DMS153 treated with DMSO at 0.1 percent for 48 hours (cell line): Measurements from ENCODE around the gene ZFAND6.
"Not testable (repeated sequence)": the region's sequence is repeated elsewhere in the genome, so short reads cannot be mapped to it uniquely, and the experiment has no call there.

Source experiments
- DNase-seq: peaks from one replicate; lab custom pipeline; 2025; ENCODE audit not compliant: unreplicated experiment; lab: John Stamatoyannopoulos, UW

Gene ZFAND6

DNA sequence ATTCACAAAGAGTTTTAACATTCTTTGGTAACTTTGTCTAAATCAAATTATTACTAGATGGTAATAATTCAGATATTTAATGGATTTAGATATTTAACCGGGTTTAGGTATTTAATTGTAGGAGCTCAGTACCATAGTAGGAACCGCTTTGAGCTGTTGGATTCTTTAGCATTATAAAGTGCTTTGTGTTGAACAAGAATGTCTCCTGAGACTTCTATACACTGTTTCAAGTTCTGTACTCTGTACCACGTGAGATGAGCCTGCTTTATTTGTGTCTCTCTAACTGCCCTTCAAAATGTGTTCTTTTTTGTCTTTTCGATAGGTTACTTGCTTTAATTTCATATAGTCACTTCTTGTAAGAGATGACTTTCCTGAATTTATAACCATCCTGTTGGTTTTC is 36.0 kb downstream of the ZFAND6 start:
- DNase-seq = no peak

DNA sequence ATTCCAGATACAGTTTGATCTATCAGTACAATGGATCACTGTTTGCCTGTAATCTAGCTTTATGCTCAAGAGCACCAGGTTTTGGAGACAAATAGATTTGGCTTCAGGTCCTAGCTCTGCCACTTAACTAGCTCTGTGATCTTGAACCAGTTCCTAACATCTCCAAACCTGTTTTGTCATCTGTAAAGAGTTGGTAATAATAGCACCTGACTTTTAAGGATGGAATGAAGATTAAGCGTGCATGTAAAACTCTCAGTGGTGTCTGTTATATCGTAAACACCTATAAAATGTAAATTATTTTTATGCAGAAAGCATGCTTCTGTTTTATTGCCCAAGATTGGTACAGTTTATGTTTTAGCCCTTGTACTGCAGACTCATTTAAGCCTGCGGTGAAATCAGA is 36.5 kb downstream of the ZFAND6 start:
- DNase-seq = no peak

DNA sequence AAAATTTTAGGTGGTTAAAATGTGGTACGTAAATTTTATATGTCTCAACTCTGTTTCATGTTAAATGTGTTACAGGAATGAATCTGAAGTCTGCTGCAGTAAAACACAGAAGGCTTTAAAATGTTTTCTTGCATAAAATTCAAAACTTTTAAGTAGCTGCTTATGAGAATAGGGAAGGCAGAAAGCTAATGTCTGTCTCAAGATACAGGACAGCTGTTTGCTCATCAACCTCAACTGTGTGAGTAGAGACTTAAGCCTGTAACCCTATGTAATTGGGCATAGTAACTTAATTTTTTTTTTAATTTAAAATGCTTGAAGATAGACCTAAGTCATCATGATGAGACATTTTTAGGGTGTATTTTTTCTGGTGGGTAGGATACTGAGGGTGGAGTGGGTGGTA is 38.9 kb downstream of the ZFAND6 start:
- no peak for DNase-seq

DNA sequence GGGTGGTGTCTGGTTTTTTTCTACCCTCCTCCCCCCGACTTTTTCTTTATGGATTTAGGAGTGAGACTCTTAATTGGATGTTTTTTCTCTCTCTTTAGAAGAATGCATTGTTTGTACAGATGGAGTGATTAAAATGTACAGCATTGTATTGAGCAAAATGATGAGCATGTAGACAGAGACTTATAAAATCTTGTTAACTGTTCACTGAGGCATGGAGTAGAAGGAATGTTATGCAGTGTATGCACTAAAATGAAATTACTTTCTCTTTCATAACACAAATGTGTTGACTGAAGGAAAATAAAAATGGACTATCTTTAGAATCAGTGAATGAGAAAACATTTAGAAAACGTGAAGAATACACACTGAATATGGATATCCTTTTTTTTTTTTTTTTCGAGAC is 39.8 kb downstream of the ZFAND6 start:
- DNase-seq = no peak

DNA sequence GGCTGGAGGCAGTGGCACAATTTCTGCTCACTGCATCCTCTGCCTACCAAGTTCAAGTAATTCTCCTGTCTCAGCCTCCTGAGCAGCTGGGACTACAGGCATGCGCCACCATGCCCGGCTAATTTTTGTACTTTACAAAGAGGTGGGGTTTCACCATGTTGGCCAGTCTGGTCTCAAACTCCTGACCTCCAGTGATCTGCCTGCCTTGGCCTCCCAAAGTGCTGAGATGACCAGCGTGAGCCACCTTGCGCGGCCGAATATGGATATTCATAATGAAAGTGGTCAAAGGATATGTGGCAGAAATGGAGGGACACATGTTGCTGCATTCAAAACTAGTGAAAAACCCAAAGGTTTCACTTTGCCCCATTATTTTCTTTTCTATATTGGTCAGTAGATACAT is 40.2 kb downstream of the ZFAND6 start:
- DNase-seq = not testable (repeated sequence)

DNA sequence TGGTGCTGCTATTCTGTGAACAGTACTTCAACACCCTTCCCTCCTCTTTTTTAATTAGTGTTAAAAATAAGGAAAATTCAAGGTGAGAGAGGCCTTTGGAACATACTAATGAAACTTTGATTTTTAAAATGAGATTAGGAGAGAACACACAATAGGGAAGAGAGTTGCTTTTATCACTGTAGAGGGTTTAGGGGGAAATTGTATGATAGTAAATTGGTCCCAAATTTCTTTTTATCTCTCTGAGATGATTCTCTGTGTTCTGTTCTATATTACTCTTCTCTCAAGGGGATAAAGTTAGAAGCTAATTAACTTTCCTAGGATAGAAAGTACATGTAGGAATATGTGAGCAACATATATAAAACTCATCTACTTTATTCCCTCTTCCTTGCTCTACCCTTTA is 40.8 kb downstream of the ZFAND6 start:
- DNase-seq = no peak

DNA sequence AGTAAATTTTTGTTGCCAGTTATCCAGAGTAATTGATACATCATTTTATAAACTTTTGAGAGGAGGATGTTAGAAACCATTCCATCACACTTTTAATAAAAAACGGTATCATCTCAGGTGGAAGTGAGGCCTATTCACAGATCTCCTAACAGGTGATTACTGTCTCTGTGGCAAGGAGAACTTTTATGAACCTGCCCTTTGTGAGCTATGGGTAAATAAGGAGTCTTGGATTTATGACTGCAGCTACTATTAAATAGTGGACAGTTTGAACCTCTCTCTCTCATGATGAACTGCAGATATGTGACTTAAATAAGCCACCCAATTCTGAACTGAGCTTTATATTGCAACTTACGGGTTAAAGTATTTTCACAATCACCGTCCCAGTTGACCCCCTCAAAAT is 45.7 kb downstream of the ZFAND6 start:
- no peak for DNase-seq

DNA sequence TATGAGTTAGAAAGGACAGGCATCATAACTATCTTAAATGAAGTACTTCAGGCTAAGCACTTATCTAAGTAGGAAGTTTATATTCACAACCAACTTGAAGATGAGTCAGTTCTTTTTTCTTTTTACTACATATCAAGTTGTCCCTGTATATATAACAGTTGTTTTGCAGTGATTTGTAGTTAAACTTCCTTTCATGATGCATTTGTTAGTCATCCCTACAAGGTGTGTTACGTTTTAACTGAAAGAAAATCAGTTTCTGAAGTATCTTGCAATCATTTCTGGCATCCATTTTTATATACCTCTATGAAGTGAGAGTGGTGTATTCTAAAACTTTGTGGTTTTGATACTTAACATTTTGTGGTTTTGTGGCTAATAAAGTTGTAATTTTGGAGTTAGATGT is 46.1 kb downstream of the ZFAND6 start:
- no peak for DNase-seq

DNA sequence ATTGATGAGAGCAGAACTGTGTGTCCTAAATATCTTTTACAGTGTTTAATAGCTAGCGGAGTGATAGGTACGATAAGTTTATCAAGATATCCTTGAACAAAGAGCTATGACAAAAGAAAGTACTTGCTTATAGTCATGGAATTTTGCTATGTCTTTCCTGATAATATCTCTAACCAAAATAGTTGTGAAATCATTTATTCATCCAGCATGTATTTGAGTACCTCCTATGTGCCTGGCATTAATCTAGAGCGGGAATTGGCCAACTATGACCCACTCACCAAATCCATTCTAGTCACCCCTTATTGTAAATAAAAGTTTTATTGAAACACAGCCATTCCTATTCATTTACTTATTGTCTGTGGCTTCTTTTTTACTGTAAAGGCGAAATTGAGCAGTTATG is 46.6 kb downstream of the ZFAND6 start:
- no peak for DNase-seq

DNA sequence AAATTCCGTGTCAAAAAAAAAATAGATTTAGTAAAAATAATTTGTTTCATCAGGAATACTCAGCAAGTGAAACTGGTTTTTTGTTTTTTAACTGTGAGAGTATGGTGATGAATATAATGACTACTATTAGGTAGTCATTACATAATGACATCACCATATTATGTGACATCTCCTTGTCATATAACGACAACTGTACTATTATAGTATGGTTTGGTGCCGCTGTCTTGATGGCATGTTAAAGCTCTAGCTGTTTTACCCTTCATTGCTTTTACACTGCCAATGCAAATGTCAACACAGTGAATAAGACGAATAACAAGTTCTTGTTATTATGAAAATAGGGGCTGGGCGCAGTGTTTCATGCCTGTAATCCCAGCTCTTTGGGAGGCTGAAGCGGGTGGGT is 47.7 kb downstream of the ZFAND6 start:
- DNase-seq = no peak

DNA sequence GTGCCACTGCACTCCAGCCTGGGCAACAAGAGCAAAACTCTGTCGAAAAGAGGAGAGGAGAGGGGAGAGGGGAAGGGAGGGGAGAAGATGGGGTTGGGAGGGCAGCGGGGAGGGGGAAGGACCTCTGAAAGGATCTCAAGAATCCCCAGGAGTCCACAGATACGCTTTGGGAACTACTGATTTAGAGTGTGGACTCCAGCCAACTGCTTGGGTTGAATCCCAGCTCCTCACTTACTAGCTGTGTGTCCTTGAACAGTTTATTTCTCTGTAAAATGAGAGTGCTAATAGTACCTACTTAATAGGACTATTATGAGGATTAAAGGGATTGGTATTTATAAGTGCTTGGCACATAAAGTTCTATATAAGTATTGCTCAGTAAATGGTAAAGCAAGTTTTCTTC is 48.3 kb downstream of the ZFAND6 start:
- DNase-seq = no peak

DNA sequence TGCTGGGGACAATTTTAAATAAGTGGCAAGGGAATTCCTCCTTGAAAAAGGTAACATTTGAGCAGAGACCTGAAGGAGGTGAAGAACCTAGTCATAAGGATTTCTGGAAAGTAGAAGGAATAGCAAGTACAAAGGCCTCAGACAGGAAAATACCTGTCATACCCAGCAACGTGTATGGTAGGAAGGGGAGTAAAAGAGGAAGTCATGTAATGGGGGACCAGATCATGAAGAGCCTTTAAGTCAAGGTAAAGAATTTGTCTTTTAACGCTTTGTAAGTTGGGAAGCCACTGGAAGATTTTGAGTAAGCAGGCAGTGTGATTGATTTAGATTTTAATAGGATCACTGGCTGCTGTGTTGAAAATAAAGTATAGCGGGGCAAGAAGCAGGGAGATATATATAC is 49.9 kb downstream of the ZFAND6 start:
- DNase-seq = no peak

DNA sequence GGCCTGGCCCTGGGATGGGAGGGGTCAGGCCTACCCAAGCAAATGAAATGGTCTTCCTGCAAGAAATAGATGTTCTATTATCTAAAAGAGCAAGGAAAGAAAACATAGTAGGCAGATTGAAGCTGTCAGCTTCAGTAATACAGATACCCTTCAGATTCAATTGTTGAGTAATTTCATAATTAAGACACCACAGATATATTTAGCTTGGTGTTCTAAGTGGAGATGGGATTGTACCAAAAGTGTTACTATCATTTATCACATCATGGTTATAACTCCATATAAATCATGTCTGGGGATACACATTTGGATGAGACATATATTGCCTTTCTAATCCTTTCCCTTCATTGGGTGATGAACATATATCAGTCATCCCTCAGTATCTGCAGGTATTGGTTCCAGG is 51.4 kb downstream of the ZFAND6 start:
- DNase-seq = no peak

DNA sequence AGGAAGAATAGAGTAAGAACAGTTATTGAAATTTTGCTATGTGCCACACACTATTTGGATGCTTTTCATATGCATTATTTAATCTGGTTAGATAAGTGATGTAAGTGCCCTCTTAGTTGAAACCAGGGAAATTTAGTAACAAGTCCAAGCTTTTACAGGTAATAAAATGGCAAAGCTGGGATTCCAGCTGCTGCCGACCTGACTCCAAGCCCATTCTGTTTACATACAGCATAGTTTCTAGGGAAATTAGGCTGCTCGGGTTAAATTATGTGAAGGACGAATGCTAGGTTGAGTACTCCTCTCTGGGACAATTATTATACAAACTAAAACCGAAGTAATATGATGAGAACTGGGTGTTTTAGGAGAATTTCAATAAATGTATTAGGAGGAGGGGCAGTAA is 54.6 kb downstream of the ZFAND6 start:
- DNase-seq = no peak

DNA sequence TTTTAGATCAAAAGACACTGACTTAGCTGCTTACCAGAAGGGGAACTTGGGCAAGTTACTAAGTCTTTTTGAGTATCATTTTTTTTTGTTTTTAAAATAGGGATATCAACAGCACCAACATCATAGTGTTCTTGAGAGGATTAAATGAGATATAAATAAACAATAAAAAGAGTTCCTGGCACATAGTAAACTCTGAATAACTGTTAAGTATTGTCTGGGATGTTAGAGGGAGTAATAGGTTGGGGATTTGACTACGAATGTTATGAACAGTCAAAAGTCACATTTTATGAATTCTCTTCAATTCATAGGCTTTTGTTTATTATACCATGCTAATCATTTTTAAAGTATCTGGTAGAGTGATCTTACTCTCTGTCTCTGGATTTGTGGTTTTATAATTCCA is 55.5 kb downstream of the ZFAND6 start:
- DNase-seq = no peak

DNA sequence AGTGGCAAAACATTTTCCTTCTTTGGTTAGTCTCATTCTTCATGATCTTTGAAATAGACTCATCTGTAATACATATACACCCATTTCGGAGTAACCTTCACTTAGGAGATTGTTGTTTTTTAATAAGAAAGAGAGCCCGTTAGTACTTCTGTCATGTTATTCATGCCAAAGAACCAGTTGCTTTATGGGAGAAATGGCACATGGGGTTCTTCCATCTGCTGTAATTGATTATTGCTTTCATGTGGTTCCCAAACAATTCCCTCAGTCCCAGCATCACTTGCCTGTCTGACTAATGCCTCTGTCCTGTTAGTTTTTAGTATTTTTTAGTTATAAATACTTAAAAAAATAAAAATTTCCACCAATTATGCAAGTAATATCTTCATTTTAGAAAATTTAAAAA is 59.5 kb downstream of the ZFAND6 start:
- no peak for DNase-seq

DNA sequence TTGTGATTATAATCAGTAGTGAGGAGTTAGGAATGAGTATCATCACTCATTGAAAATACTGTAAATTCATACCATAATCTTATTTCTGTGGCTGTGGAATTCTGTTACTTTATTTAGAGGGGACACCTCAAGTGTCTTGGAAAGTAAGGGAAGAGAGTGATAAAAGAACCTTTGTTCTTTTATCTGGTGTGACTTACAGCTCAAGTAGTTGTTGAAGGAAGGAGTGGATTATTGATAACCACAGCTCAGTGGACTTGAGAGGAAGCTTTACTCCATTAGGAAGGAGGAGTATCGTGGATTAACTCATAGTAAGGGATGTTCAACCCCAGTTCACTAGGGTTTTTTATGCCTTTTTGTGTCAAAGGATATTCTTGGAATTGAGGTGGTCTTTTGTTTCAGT is 61.2 kb downstream of the ZFAND6 start:
- DNase-seq = no peak

DNA sequence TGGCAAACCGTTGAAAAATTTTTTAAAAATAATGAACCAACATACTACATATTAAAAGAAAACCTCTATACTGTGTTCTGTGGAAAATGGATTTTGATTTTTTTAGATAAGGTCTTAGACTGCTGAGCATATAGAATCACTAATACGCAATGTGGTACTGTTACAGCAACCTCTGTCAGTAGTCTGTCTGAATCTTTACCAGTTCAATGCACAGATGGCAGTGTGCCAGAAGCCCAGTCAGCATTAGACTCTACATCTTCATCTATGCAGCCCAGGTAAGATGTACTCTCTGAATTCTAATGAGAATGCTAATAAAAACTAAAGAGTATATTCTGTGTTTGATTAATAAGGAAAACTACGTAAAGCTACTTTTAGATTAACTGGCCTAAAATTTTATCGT is 62.1 kb downstream of the ZFAND6 start:
- no peak for DNase-seq

DNA sequence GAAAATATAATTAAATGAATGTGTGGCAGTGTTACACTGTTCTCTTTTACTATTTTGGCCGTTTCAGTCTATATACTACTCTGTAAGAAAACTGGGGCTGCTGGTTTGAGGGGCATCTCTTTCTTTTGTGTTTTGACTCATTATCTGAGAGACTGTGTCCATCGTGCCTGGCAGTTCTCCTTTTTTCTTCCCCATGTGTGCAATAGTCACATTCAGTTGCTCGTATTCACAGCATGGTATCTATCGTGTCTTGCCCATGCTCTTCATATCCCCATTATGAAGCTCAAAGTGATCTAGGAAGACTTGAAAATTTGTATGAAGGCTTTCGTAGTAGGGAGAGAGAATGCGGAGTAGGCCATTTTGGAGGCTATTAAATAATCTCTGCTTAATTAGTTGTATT is 63.6 kb downstream of the ZFAND6 start:
- no peak for DNase-seq

DNA sequence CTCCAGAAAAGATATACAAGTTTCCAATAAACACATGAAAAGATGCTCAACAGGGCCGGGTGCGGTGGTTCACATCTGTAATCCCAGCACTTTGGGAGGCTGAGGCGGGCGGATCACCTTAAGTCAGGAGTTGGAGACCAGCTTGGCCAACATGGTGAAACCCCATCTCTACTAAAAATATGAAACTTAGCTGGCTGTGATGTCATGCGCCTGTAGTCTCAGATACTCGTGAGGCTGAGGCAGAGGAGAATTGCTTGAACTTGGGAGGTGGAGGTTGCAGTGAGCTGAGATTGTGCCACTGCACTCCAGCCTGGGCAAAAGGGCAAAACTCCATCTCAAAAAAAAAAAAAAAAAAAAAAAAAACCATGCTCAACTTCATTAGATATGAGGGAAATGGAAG is 67.8 kb downstream of the ZFAND6 start:
- not testable (repeated sequence) for DNase-seq

DNA sequence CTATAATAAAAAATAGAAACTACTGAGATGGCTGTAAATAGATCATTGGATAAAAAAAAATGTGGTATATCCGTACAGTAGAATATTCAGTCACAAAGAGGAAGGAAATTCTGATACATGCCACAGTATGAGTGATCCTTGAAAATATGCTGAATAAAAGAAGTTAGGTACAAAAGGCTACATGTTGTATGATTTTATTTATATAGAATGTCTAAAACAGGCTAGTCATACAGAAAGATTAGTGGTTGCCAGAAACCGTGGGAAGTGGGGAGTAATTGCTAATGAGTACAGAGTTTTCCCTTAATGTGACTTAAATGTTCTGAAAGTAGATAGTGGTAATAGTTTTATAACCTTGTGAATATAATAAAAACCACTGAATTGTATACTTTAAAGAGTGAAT is 68.4 kb downstream of the ZFAND6 start:
- DNase-seq = no peak

DNA sequence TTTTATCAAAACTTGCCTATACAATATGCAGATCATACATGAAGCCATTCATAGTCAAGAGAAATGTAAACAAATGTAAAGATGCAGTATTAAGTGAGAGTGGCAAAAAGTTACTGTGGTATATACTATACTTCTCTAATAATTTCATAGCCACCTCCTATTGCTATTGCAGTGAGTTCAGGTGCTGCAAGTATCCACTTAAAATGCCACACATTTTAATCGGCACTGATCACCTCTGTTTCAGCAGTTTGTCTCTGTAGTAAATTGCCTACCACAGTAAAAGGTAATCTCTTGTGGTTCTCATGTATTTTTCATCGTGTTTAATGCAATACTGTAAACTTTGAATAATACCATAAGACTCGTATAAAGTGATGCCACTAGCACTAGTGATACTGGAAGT is 72.9 kb downstream of the ZFAND6 start:
- no peak for DNase-seq

DNA sequence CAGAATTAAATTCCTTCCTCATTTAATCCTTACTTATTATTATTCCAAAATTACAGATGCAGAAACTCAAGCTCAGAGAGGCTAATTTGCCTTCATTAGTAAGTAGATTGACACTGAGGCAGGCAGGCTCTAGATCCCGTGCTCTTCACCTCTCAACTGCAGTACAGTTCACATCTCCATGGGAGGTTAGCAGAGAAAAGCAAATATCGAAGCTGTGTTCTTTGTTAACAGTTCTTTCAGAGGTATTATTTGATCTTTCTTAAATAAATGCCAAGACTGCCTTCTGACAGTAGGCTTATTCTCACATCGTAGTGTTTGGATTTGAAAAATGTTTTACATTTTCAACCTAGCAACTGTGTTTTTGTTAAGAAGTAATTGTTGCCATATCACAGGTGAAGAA is 77.4 kb downstream of the ZFAND6 start:
- no peak for DNase-seq

DNA sequence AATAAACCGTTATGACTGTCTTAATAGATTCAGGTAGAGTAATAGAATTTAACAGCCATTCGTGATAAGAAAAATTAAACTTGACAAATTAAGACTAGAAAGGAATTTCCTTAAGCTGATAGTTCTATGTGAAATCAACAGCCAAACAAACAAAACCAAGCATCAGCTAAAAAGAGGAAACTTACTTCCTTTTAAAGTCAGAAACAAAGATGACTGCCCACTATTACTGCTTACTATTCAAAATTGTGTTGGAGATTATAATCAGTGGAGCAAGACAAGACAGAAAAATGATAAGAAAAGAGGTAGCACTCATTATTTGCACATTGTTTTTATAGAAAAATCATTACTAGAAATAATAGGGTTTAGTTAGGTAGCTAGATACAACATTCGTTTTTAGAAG is 79.5 kb downstream of the ZFAND6 start:
- DNase-seq = no peak
